OCI-LY3 (cell line): ENCODE results near the gene AKAP6.
"Not testable (repeated sequence)": the region's sequence is repeated elsewhere in the genome, so short reads cannot be mapped to it uniquely, and the experiment has no call there.

ENCODE experiments used
- H2AFZ ChIP-seq: fragments of 200-600, 300-600 bp; shearing (Covaris generic); 2 replicates; pipeline ENCODE4 v1.6.0; 2014; ENCODE audit warnings: antibody characterized with exemption, low read depth, low read length
- H3K27ac ChIP-seq: fragments of 200-600, 300-600 bp; sonication (generic); 2 replicates; pipeline ENCODE4 v1.5.1; 2014; ENCODE audit warnings: mild to moderate bottlenecking, low read length, moderate library complexity, mixed read lengths
- H3K27me3 ChIP-seq: fragments of 200-600, 300-600 bp; sonication (generic); 2 replicates; pipeline ENCODE4 v1.6.1; 2014; ENCODE audit warnings: low read depth, low read length, mixed read lengths
- H3K36me3 ChIP-seq: fragments of 200-600, 300-600 bp; sonication (generic); replicated peaks from 2 replicates; pipeline ENCODE3; 2014; ENCODE audit warnings: low read depth, low read length, mixed read lengths
- H3K4me1 ChIP-seq: fragments of 300-600, 200-600 bp; sonication (generic); 2 replicates; pipeline ENCODE4 v1.6.1; 2014; ENCODE audit warnings: low read length, mixed read lengths
- H3K4me2 ChIP-seq: fragments of 200-600, 300-600 bp; sonication (generic); 2 replicates; pipeline ENCODE4 v1.6.1; 2014; ENCODE audit warnings: low read length, mixed read lengths
- H3K4me3 ChIP-seq: fragments of 300-600, 200-600 bp; sonication (generic); 2 replicates; pipeline ENCODE4 v1.5.1; 2014; ENCODE audit warnings: antibody characterized with exemption, mild to moderate bottlenecking, low read length, moderate library complexity
- H3K79me2 ChIP-seq: fragments of 300-600, 200-600 bp; shearing (Covaris generic); 2 replicates; pipeline ENCODE4 v1.6.1; 2014; ENCODE audit warnings: mild to moderate bottlenecking, low read length, mixed read lengths
- H3K9ac ChIP-seq: fragments of 300-600, 200-600 bp; shearing (Covaris generic); 2 replicates; pipeline ENCODE4 v1.6.0; 2014; ENCODE audit warnings: mild to moderate bottlenecking, low read length, moderate library complexity
- H3K9me3 ChIP-seq: fragments of 200-600, 300-600 bp; shearing (Covaris generic); 2 replicates; pipeline ENCODE4 v1.6.1; 2014; ENCODE audit warnings: low read length, mixed read lengths; ENCODE audit not compliant: insufficient read depth
- H4K20me1 ChIP-seq: fragments of 200-600, 300-600 bp; sonication (generic); 2 replicates; pipeline ENCODE4 v1.6.1; 2016; ENCODE audit warnings: low read length, mixed read lengths; ENCODE audit not compliant: insufficient read depth
- EZH2phosphoT487 ChIP-seq: fragments of 200-600 bp; shearing (Covaris generic); IDR thresholded peaks from 2 replicates; pipeline ENCODE4 v1.6.1; 2018; ENCODE audit warnings: antibody characterized with exemption, mixed run types, low read depth
- TF ChIP-seq, protein P1 (sequence below): fragments of 200-600, 300-600 bp; sonication (generic); IDR thresholded peaks from 2 replicates; pipeline ENCODE4 v1.5.1; 2014; ENCODE audit warnings: antibody characterized with exemption, low read length, low read depth

AKAP6 gene

DNA sequence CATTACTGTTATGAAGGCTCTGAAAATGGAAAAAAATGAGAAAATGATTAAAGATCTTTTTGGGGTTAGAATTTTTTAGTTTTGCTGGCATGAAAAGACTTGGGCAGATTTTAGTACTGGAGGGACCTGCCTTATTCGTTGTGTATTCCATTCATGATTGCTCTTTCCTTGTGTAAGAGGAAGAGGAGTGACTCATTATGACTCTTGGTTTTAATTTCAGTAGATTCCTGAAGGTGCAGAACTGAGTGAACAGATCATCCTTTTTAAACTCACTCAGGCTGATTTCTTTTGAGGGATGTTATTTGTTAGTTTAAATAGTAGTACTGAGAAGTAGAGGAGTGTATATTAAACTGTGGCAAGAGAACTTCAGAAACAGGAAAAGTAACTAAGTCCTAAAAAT is 41.6 kb downstream of the AKAP6 start:
- TF ChIP-seq, protein P1, sequence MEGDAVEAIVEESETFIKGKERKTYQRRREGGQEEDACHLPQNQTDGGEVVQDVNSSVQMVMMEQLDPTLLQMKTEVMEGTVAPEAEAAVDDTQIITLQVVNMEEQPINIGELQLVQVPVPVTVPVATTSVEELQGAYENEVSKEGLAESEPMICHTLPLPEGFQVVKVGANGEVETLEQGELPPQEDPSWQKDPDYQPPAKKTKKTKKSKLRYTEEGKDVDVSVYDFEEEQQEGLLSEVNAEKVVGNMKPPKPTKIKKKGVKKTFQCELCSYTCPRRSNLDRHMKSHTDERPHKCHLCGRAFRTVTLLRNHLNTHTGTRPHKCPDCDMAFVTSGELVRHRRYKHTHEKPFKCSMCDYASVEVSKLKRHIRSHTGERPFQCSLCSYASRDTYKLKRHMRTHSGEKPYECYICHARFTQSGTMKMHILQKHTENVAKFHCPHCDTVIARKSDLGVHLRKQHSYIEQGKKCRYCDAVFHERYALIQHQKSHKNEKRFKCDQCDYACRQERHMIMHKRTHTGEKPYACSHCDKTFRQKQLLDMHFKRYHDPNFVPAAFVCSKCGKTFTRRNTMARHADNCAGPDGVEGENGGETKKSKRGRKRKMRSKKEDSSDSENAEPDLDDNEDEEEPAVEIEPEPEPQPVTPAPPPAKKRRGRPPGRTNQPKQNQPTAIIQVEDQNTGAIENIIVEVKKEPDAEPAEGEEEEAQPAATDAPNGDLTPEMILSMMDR: no peak
- TF ChIP-seq EZH2phosphoT487: no peak
- H3K4me2 ChIP-seq: no peak overlapping the region
- H3K4me3 ChIP-seq: no peak overlapping the region

DNA sequence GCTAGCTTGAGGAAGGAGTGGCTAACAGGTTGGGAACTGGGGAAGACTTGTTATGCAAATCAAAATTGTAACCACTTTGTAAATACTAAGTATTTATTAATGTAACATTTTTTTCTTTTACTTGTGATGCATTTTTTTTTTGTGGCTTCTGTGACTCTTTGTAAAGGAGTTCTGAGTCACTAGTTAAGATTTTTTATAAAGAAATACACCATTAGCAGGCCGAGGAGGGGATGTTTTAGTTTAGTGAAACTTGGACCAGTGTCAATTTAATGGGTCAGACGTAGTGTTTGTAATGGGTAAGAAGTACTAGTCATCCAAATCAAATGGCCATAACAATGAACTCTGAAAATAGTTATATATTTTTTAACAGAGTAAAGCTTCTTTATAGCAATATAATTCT is 43.1 kb downstream of the AKAP6 start:
- Histone ChIP-seq H3K36me3 (no peaks in the 10 kb centered on the region), H2AFZ (no peak overlapping the region), H4K20me1 (no peaks in the 10 kb centered on the region), H3K4me2 (no peak overlapping the region), H3K27me3 (no peaks in the 10 kb centered on the region), H3K4me1 (no peaks in the 10 kb centered on the region), H3K27ac (no peak overlapping the region), H3K4me3 (no peak overlapping the region), H3K9me3 (no peaks in the 10 kb centered on the region), H3K79me2 (no peaks in the 10 kb centered on the region), H3K9ac (no peak overlapping the region)
- TF ChIP-seq, protein P1: no peak
- no peak for TF ChIP-seq EZH2phosphoT487

More for the DNA sequence above, 41.6 kb downstream of the AKAP6 start:
- no peak overlapping the region for H3K9ac ChIP-seq
- H3K36me3 ChIP-seq: no peaks in the 10 kb centered on the region
- H4K20me1 ChIP-seq: no peaks in the 10 kb centered on the region
- no peak overlapping the region for H3K27ac ChIP-seq
- no peaks in the 10 kb centered on the region for H3K27me3 ChIP-seq
- no peak overlapping the region for H2AFZ ChIP-seq
- H3K79me2 ChIP-seq: no peaks in the 10 kb centered on the region
- H3K9me3 ChIP-seq: no peaks in the 10 kb centered on the region
- no peaks in the 10 kb centered on the region for H3K4me1 ChIP-seq

DNA sequence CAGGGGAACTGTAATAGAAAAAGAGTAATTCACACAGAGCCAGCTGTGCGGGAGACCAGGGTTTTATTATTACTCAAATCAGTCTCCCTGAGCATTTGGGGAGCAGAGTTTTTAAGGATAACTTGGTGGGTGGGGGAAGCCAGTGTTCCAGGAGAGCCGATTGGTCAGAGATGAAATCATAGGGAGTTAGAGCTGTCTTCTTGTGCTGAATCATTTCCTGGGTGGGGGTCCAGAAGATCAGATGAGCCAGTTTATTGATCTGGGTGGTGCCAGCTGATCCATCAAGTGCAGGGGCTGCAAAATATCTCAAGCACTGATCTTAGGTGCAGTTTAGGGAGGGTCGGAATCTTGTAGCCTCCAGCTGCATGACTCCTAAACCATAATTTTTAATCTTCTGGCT is 44.1 kb downstream of the AKAP6 start:
- not testable (repeated sequence) for H3K27me3 ChIP-seq, H3K36me3 ChIP-seq, H3K9ac ChIP-seq, H3K9me3 ChIP-seq, H3K4me3 ChIP-seq, H4K20me1 ChIP-seq, H3K4me1 ChIP-seq, H3K4me2 ChIP-seq, H3K79me2 ChIP-seq, H2AFZ ChIP-seq, H3K27ac ChIP-seq

DNA sequence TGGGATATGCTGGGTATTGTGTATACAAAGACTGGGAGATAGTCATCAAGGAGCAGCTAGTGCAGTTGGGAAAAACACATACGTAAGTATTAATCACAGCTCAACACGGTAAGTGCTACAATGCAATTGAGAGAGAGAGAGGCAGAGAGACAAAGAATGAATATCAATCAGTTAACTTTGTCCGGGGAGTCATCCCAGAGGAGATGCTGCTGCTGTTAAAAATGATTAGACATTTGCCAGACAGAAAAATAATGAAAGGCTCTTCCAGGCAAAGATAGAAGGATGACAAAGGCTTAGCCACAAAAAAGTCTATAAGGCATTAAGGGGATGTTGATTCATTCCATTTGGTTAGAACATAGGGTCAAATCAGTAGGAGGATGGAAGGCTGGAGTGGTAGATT is 45.1 kb downstream of the AKAP6 start:
- Histone ChIP-seq H3K79me2 (no peaks in the 10 kb centered on the region), H4K20me1 (no peaks in the 10 kb centered on the region), H3K36me3 (no peaks in the 10 kb centered on the region), H3K4me2 (no peak overlapping the region), H3K9me3 (no peaks in the 10 kb centered on the region), H3K4me3 (no peak overlapping the region), H3K4me1 (no peaks in the 10 kb centered on the region), H3K9ac (no peak overlapping the region), H3K27ac (no peak overlapping the region), H2AFZ (no peak overlapping the region), H3K27me3 (no peaks in the 10 kb centered on the region)
- no peak for TF ChIP-seq EZH2phosphoT487
- TF ChIP-seq, protein P1: no peak

DNA sequence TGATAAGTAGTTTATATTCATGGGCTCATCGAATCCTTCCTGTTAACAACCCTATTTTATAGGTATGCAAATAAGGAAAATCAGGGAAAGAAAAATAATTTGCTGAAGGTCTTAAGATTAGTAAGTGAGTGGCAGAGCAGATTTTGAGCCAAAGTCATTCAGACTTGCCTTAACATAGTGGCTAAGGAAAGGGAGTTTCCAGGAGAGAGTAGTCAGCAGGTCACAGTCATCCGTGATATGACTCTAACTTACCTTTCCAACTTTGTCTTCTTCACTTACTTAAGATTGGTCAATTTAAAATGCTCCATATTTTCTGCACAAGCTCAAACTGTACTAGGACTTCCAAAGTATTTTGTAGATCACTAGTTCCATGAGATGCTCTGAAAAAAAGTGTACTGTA is 46.6 kb downstream of the AKAP6 start:
- H3K36me3 ChIP-seq: no peaks in the 10 kb centered on the region
- H3K4me3 ChIP-seq: no peak overlapping the region
- H3K27ac ChIP-seq: no peak overlapping the region
- H3K79me2 ChIP-seq: no peaks in the 10 kb centered on the region
- no peak for TF ChIP-seq EZH2phosphoT487
- TF ChIP-seq, protein P1: no peak
- no peaks in the 10 kb centered on the region for H3K27me3 ChIP-seq
- no peaks in the 10 kb centered on the region for H3K4me1 ChIP-seq
- H2AFZ ChIP-seq: no peak overlapping the region
- no peaks in the 10 kb centered on the region for H3K9me3 ChIP-seq
- no peaks in the 10 kb centered on the region for H4K20me1 ChIP-seq
- no peak overlapping the region for H3K4me2 ChIP-seq
- H3K9ac ChIP-seq: no peak overlapping the region
